ENCODE results near the gene TRIM64.
"Not testable (repeated sequence)": the region's sequence is repeated elsewhere in the genome, so short reads cannot be mapped to it uniquely, and the experiment has no call there.

The TRIM64 gene, protein sequence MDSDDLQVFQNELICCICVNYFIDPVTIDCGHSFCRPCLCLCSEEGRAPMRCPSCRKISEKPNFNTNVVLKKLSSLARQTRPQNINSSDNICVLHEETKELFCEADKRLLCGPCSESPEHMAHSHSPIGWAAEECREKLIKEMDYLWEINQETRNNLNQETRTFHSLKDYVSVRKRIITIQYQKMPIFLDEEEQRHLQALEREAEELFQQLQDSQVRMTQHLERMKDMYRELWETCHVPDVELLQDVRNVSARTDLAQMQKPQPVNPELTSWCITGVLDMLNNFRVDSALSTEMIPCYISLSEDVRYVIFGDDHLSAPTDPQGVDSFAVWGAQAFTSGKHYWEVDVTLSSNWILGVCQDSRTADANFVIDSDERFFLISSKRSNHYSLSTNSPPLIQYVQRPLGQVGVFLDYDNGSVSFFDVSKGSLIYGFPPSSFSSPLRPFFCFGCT

GRCh38 chr11:89965737-89966136 is at the start of gene TRIM64:
TSS of gene TRIM64 (plus strand) at chr11:89966037. CDS start at chr11:89968504, 2,467 bp downstream.
- not testable (repeated sequence) for DNase-seq

GRCh38 chr11:89922195-89922660 is 43.6 kb upstream of the TRIM64 start, which contains the start of gene TRIM49D1:
TSS of gene TRIM49D1 (minus strand) at chr11:89922245. CDS start at chr11:89917710, 4,535 bp downstream.
- DNase-seq, result no peak

- not testable (repeated sequence) for DNase-seq
Observed at GRCh38 chr11:89923764-89924163, 42.1 kb upstream of the TRIM64 start, which contains the start of gene TRIM49D2. TSS of gene TRIM49D2 (plus strand) at chr11:89924064. CDS start at chr11:89926762, 2,698 bp downstream.

- DNase-seq, result not testable (repeated sequence)
Observed at GRCh38 chr11:89960833-89961232, 5.0 kb upstream of the TRIM64 start.
